GM03348 (cell line): ENCODE results near the gene AKT1.

ENCODE experiments used
- DNase-seq: peaks from one replicate; pipeline ENCODE4 v3.0.0; 2012; ENCODE audit warnings: low spot score

Gene AKT1

GRCh38 chr14:104723651-104724406 lies 71.7 kb downstream of the AKT1 start, which contains the start of gene ADSS1:
Gene ADSS1, plus strand, starts transcription at chr14:104724229. Its CDS starts 42 bp downstream, at chr14:104724271.
- peak; percentile 95 for DNase-seq

- DNase-seq, result no peak
These were observed 72.5 kb downstream of the AKT1 start for GRCh38 chr14:104722938-104723650.

DNA sequence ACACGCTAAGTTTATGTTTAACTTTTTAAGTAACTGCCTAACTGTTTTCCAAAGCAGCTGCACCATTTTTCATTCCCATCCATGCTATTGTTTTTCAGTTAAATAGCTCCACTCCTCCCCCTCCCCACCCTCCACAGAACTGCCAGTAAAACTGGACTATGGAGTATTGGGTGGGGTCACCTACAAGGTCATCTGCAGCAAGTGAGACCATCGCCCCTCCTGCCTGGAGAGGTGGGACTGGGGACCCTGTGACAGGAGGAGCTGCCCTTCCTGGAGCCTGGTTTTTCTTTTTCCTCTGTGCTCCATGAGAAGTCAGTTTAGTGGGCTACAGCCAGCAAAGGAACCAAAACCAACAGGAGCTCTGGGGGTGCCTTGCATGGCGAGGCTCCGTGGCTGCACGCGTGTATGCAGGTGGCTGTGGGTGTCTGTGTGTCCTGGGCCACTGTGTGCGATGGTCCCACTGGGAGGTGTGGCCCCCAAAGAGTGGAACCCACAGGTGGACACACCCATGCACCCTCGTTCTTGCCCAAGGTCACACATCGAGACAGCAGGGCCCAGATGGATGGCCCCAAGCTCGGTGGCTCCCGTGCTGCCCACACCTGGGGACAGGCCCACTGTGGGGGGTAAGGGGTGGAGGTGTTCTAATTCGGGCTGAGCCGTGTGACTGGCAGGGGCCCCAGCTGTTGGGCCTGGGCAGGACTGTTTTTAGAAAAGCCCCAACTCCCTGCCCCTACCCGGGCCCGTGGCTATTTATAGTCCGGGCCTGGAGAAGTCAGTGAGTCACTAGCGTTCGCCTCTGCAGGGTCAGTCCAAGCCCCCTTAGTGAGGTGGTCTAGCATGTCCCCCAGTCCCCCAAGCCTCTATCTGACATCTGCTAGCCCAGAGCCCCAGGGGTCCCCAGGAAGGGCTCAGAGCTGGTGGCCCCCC lies 73.8 kb downstream of the AKT1 start:
- no peak for DNase-seq
